DOHH2 (cell line): ENCODE data around the gene GJB1.
"Not testable (repeated sequence)": the region's sequence is repeated elsewhere in the genome, so short reads cannot be mapped to it uniquely, and the experiment has no call there.

Source experiments
- CTCF ChIP-seq: fragments of 200-600 bp; sonication (generic); IDR thresholded peaks from one replicate; pipeline ENCODE4 v1.5.1; 2014; ENCODE audit warnings: antibody characterized with exemption, mild to moderate bottlenecking, low read depth, low read length; ENCODE audit not compliant: poor library complexity, severe bottlenecking
- EZH2phosphoT487 ChIP-seq: fragments of 200-600 bp; sonication (generic); IDR thresholded peaks from 2 replicates; pipeline ENCODE4 v1.6.1; 2017; ENCODE audit warnings: borderline replicate concordance, mild to moderate bottlenecking, antibody characterized with exemption, low read length, moderate library complexity, mixed read lengths

- TF ChIP-seq CTCF, EZH2phosphoT487: not testable (repeated sequence)
Observed at GRCh38 chrX:71268624-71269023, 45.6 kb downstream of the GJB1 start.
